SK-N-MC (cell line): ENCODE data around the gene SLC25A42.

Experiments
- DNase-seq: peaks from one replicate; pipeline ENCODE4 v3.0.0-alpha.2; 2011; ENCODE audit warnings: low read depth, low spot score
- H3K27ac ChIP-seq: fragments of 200-600 bp; sonication (generic); 2 replicates; pipeline ENCODE4 v1.5.1; 2016; ENCODE audit warnings: mixed run types
- H3K36me3 ChIP-seq: fragments of 200-600 bp; sonication (generic); 2 replicates; pipeline ENCODE4 v1.6.1; 2017; ENCODE audit warnings: antibody characterized with exemption, low read length, mixed read lengths; ENCODE audit not compliant: insufficient read depth
- H3K4me3 ChIP-seq: fragments of 200-600 bp; sonication (generic); 2 replicates; pipeline ENCODE4 v1.5.1; 2016
- H3K9ac ChIP-seq: fragments of 200-600 bp; sonication (generic); 2 replicates; pipeline ENCODE4 v1.8.0; 2017; ENCODE audit warnings: mixed run types, mixed read lengths; ENCODE audit not compliant: insufficient read length
- H3K9me3 ChIP-seq: fragments of 200-600 bp; sonication (generic); 2 replicates; pipeline ENCODE4 v1.6.1; 2017; ENCODE audit warnings: low read depth, mild to moderate bottlenecking, antibody characterized with exemption, low read length, moderate library complexity, mixed read lengths
- EZH2 ChIP-seq: fragments of 200-600 bp; sonication (generic); IDR thresholded peaks from one replicate; pipeline ENCODE4 v1.6.1; 2017; ENCODE audit warnings: antibody characterized with exemption
- FOXP2 ChIP-seq: optimal IDR thresholded peaks from 2 replicates; pipeline ENCODE3; 2011; ENCODE audit warnings: mild to moderate bottlenecking, moderate library complexity; ENCODE audit not compliant: insufficient read depth; ENCODE audit errors: extremely low read length, control extremely low read depth
- POLR2AphosphoS5 ChIP-seq: IDR thresholded peaks from 2 replicates; pipeline ENCODE4 v1.6.1; 2012; ENCODE audit warnings: mild to moderate bottlenecking, low read depth, low read length, borderline replicate concordance

Gene SLC25A42

GRCh38 chr19:19075126-19075525 is 11.3 kb downstream of the SLC25A42 start:
- no peak overlapping the region for H3K27ac ChIP-seq
- H3K9me3 ChIP-seq = no peaks in the 10 kb centered on the region
- H3K36me3 ChIP-seq = no peaks in the 10 kb centered on the region
- no peak for DNase-seq
- no peak overlapping the region for H3K9ac ChIP-seq
- H3K4me3 ChIP-seq = no peak overlapping the region
- no peak for TF ChIP-seq POLR2AphosphoS5
- no peak for TF ChIP-seq EZH2
- no peak for TF ChIP-seq FOXP2

GRCh38 chr19:19076476-19076875 is 12.7 kb downstream of the SLC25A42 start:
- TF ChIP-seq FOXP2 (no peak), POLR2AphosphoS5 (no peak), EZH2 (no peak)
- Histone ChIP-seq H3K9me3 (no peaks in the 10 kb centered on the region), H3K9ac (no peak overlapping the region), H3K36me3 (no peaks in the 10 kb centered on the region), H3K4me3 (no peak overlapping the region), H3K27ac (no peak overlapping the region)
- DNase-seq = no peak

DNA sequence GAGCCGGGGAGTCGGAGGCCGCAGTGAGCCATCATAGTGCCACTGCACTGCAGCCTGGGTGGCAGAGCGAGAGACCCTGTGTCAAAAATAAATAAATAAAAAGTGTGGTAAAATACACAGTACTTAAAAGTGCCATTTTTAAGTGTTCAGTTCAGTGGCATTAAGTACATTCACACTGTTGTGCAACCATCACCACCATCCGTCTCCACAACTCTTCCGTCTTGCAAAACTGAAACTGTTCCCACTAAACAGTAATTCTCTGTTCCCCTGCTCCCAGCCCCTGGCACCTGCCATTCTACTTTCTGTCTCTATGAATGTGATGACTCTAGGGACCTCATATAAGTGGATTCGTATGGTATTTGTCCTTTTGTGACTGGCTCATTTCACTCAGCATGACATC is 13.3 kb downstream of the SLC25A42 start:
- DNase-seq = no peak
- no peak overlapping the region for H3K9ac ChIP-seq
- no peak for TF ChIP-seq EZH2
- TF ChIP-seq FOXP2 = no peak
- no peak for TF ChIP-seq POLR2AphosphoS5
- no peak overlapping the region for H3K27ac ChIP-seq
- no peaks in the 10 kb centered on the region for H3K36me3 ChIP-seq
- no peak overlapping the region for H3K4me3 ChIP-seq
- H3K9me3 ChIP-seq = no peaks in the 10 kb centered on the region

DNA sequence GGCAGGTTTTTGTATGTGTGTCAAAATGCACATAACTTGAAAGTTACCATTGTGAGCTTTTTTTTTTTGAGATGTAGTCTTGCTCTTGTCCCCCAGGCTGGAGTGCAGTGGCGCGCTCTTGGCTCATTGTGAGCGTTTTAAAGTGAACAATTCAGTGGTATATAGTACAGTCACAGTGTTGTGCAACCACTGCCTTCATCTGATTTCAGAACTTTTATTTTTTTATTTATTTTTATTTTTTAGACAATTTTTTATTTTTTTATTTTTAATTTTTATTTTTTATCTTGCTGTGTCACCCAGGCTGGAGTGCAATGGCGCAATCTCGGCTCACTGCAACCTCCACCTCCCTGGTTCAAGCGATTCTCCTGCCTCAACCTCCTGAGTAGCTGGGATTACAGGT is 15.0 kb downstream of the SLC25A42 start:
- TF ChIP-seq FOXP2 (no peak), EZH2 (no peak), POLR2AphosphoS5 (no peak)
- Histone ChIP-seq H3K4me3 (no peak overlapping the region), H3K9me3 (no peaks in the 10 kb centered on the region), H3K36me3 (no peaks in the 10 kb centered on the region), H3K27ac (no peak overlapping the region), H3K9ac (no peak overlapping the region)
- no peak for DNase-seq

GRCh38 chr19:19079571-19079970 is 15.8 kb downstream of the SLC25A42 start:
- Histone ChIP-seq H3K4me3 (no peak overlapping the region), H3K27ac (no peak overlapping the region), H3K36me3 (no peaks in the 10 kb centered on the region), H3K9ac (no peak overlapping the region), H3K9me3 (no peaks in the 10 kb centered on the region)
- TF ChIP-seq EZH2 = no peak
- no peak for TF ChIP-seq POLR2AphosphoS5
- no peak for TF ChIP-seq FOXP2
- DNase-seq = no peak

DNA sequence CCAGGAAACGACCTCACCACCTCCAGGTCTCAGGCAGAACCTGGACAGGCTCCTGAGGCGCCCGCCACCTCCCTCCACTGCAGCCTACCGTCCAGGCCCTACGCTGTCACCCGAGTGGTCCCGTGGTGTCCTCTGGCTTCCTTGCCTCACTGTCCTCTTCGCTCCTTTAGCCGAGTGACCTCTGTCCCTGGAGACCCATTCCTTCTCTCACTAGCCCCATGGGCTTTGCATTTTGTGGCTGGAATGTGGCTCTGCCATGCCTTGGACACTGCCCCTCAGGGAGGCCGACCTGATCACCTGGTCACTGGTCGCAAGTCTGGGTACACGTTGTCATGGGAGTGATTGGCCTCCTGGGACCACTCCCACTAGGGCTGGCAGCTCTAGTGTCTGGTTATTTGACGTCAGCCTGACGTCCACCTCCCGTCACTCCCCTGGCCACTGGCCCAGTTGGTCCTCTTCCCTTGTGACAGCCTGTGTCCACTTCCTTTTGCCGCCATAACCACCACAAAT is 17.9 kb downstream of the SLC25A42 start:
- no peaks in the 10 kb centered on the region for H3K9me3 ChIP-seq
- H3K36me3 ChIP-seq = no peaks in the 10 kb centered on the region
- H3K4me3 ChIP-seq = no peak overlapping the region
- no peak for DNase-seq
- TF ChIP-seq POLR2AphosphoS5 = no peak
- TF ChIP-seq FOXP2 = no peak
- no peak for TF ChIP-seq EZH2
- H3K27ac ChIP-seq = no peak overlapping the region
- no peak overlapping the region for H3K9ac ChIP-seq

GRCh38 chr19:19083413-19084178 is 19.8 kb downstream of the SLC25A42 start:
- no peak overlapping the region for H3K9ac ChIP-seq
- no peak overlapping the region for H3K27ac ChIP-seq
- H3K4me3 ChIP-seq = no peak overlapping the region
- DNase-seq = no peak
- no peaks in the 10 kb centered on the region for H3K9me3 ChIP-seq
- TF ChIP-seq POLR2AphosphoS5 (no peak), FOXP2 (no peak), EZH2 (no peak)
- no peaks in the 10 kb centered on the region for H3K36me3 ChIP-seq

- no peaks in the 10 kb centered on the region for H3K9me3 ChIP-seq
- TF ChIP-seq FOXP2 (no peak), EZH2 (no peak), POLR2AphosphoS5 (no peak)
- H3K4me3 ChIP-seq = no peak overlapping the region
- H3K36me3 ChIP-seq = no peaks in the 10 kb centered on the region
- H3K27ac ChIP-seq = no peak overlapping the region
- no peak for DNase-seq
- H3K9ac ChIP-seq = no peak overlapping the region
Measured at GRCh38 chr19:19087676-19088075, 23.9 kb downstream of the SLC25A42 start.

- Histone ChIP-seq H3K27ac (no peak overlapping the region), H3K9me3 (no peaks in the 10 kb centered on the region), H3K4me3 (no peak overlapping the region), H3K9ac (no peak overlapping the region), H3K36me3 (no peaks in the 10 kb centered on the region)
- TF ChIP-seq EZH2 = no peak
- TF ChIP-seq FOXP2 = no peak
- no peak for DNase-seq
Measured at GRCh38 chr19:19094513-19094912, 30.7 kb downstream of the SLC25A42 start.
